Glutamatergic neuron (in vitro differentiated cells): Measurements from ENCODE around the gene HAT1. TPM values are rescaled to one million over a fixed set of nuclear protein-coding genes. Genes with fewer than 3 reads are reported as not detected.

Experiments used
- DNase-seq: peaks from one replicate; pipeline ENCODE4 v3.0.0; 2022
- H3K27ac Mint-ChIP-seq: one replicate; pipeline ENCODE4 v1.8.0; 2020; ENCODE audit warnings: mild to moderate bottlenecking, mixed read lengths, inconsistent platforms; ENCODE audit not compliant: unreplicated experiment
- H3K27me3 Mint-ChIP-seq: one replicate; pipeline ENCODE4 v1.8.0; 2020; ENCODE audit warnings: mild to moderate bottlenecking, moderate library complexity, mixed read lengths, inconsistent platforms; ENCODE audit not compliant: unreplicated experiment
- H3K36me3 Mint-ChIP-seq: one replicate; pipeline ENCODE4 v1.8.0; 2020; ENCODE audit warnings: mild to moderate bottlenecking, mixed read lengths, inconsistent platforms; ENCODE audit not compliant: unreplicated experiment
- H3K4me1 Mint-ChIP-seq: one replicate; pipeline ENCODE4 v1.8.0; 2020; ENCODE audit warnings: mild to moderate bottlenecking, low read depth, mixed read lengths, inconsistent platforms; ENCODE audit not compliant: unreplicated experiment
- H3K4me3 Mint-ChIP-seq: one replicate; pipeline ENCODE4 v1.8.0; 2020; ENCODE audit warnings: mild to moderate bottlenecking, mixed read lengths, inconsistent platforms; ENCODE audit not compliant: unreplicated experiment
- H3K9me3 Mint-ChIP-seq: one replicate; pipeline ENCODE4 v1.8.0; 2020; ENCODE audit warnings: mild to moderate bottlenecking, moderate library complexity, mixed read lengths, inconsistent platforms; ENCODE audit not compliant: unreplicated experiment
- CTCF ChIP-seq: fragments of 200-600 bp; sonication (generic); IDR thresholded peaks from one replicate; pipeline ENCODE4 v1.5.0; 2021; ENCODE audit not compliant: partially characterized antibody, unreplicated experiment
- total RNA-seq: library from RNA; stranded (reverse); fragmentation: NEBNext Ultra II Directional; extraction: Animal tissue kit (Norgen Biotek cat#: 25700); gene quantifications from one replicate; pipeline ENCODE4 v1.2.1, GENCODE V29; 2021; ENCODE audit not compliant: unreplicated experiment

The HAT1 gene
- total RNA-seq, 1 donor from 2014 or later = 19.9 TPM

DNA sequence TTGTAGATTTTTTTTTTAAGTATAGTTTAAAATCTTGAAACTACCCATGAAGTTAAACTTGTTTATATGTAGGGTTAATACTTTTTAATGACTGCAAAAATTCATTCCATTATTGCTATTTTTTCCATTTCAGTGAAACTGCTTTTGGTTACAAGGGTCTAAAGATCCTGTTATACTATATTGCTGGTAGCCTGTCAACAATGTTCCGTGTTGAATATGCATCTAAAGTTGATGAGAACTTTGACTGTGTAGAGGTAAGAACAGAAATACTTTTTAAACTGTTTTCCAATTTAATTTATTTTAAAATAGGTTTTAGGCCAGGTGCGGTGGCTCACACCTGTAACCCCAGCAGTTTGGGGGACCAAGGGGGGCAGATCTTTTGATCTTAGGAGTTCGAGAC is 30.5 kb downstream of the HAT1 start:
- Mint-ChIP-seq H3K4me3 (no peak overlapping the region), H3K4me1 (no peaks in the 10 kb centered on the region), H3K9me3 (no peaks in the 10 kb centered on the region), H3K27me3 (peaks cover 2% of the 10 kb centered on the region), H3K27ac (no peak overlapping the region), H3K36me3 (no peaks in the 10 kb centered on the region)
- no peak for TF ChIP-seq CTCF
- no peak for DNase-seq

GRCh38 chr2:171956135-171956825 is 34.0 kb downstream of the HAT1 start:
- H3K4me1 Mint-ChIP-seq = no peaks in the 10 kb centered on the region
- H3K27ac Mint-ChIP-seq = no peak overlapping the region

GRCh38 chr2:171957061-171957460 is 34.8 kb downstream of the HAT1 start:
- no peak for DNase-seq
- no peak for TF ChIP-seq CTCF
- H3K27me3 Mint-ChIP-seq = peaks cover 2% of the 10 kb centered on the region

More at GRCh38 chr2:171956135-171956825, 34.0 kb downstream of the HAT1 start:
- Mint-ChIP-seq H3K36me3 (no peaks in the 10 kb centered on the region), H3K9me3 (no peaks in the 10 kb centered on the region), H3K27me3 (peaks cover 2% of the 10 kb centered on the region), H3K4me3 (no peak overlapping the region)
- TF ChIP-seq CTCF = no peak
- DNase-seq = no peak

DNA sequence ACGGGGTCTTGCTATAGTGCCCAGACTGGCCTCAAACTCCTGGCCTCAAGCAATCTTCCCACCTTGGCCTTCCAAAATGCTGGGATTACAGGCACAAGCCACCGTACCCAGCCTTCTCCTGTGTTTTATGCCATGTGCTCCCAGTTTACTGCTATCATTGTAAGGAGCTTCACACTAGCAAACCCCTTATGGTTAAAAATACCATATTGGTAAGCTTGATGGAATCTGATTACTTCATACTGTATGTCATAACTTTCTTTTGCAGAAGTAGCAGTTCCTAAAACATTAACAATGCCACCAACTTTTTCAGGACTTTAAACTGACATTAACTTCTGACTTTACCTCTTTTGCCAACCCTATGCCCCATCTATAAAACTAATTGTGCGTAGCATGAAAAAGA is 36.2 kb downstream of the HAT1 start:
- Mint-ChIP-seq H3K4me1 (no peaks in the 10 kb centered on the region), H3K9me3 (no peaks in the 10 kb centered on the region), H3K27me3 (peaks cover 2% of the 10 kb centered on the region), H3K4me3 (no peak overlapping the region), H3K27ac (no peak overlapping the region), H3K36me3 (no peaks in the 10 kb centered on the region)
- no peak for DNase-seq
- no peak for TF ChIP-seq CTCF

More at GRCh38 chr2:171957061-171957460, 34.8 kb downstream of the HAT1 start:
- Mint-ChIP-seq H3K9me3 (no peaks in the 10 kb centered on the region), H3K4me3 (no peak overlapping the region), H3K27ac (no peak overlapping the region), H3K36me3 (no peaks in the 10 kb centered on the region), H3K4me1 (no peaks in the 10 kb centered on the region)

- no peak for DNase-seq
- no peaks in the 10 kb centered on the region for H3K36me3 Mint-ChIP-seq
- H3K27me3 Mint-ChIP-seq = peaks cover 2% of the 10 kb centered on the region
- no peak overlapping the region for H3K4me3 Mint-ChIP-seq
- H3K4me1 Mint-ChIP-seq = no peaks in the 10 kb centered on the region
- H3K9me3 Mint-ChIP-seq = no peaks in the 10 kb centered on the region
- no peak for TF ChIP-seq CTCF
- no peak overlapping the region for H3K27ac Mint-ChIP-seq
These were observed 37.7 kb downstream of the HAT1 start for GRCh38 chr2:171959998-171960397.
